ENCODE data around the gene C4BPB. TPM values are rescaled to one million over a fixed set of nuclear protein-coding genes. Genes with fewer than 3 reads are reported as not detected.

Gene C4BPB
- total and polyA plus RNA-seq, 2 of the 13 experiments (the other 11 are each of a cell fraction or from before 2014, with no cell fraction given), result 155 to 266 TPM

- TF ChIP-seq FOXA1 (IDR thresholded peaks at IDR 0.05), result no peak
- peak; percentile 3; the same call in 1 of the 2 replicates for TF ChIP-seq FOXA1 (CRISPR knock-in tag; IDR thresholded peaks at IDR 0.05)
- TF ChIP-seq, protein P1, sequence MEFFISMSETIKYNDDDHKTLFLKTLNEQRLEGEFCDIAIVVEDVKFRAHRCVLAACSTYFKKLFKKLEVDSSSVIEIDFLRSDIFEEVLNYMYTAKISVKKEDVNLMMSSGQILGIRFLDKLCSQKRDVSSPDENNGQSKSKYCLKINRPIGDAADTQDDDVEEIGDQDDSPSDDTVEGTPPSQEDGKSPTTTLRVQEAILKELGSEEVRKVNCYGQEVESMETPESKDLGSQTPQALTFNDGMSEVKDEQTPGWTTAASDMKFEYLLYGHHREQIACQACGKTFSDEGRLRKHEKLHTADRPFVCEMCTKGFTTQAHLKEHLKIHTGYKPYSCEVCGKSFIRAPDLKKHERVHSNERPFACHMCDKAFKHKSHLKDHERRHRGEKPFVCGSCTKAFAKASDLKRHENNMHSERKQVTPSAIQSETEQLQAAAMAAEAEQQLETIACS (CRISPR knock-in tag; IDR thresholded peaks at IDR 0.05), result no peak
- TF ChIP-seq RFXAP (CRISPR knock-in tag; IDR thresholded peaks at IDR 0.05; ENCODE audit: borderline replicate concordance), result peak; percentile 51; the same call in 1 of the 2 replicates
- TF ChIP-seq, protein P2, sequence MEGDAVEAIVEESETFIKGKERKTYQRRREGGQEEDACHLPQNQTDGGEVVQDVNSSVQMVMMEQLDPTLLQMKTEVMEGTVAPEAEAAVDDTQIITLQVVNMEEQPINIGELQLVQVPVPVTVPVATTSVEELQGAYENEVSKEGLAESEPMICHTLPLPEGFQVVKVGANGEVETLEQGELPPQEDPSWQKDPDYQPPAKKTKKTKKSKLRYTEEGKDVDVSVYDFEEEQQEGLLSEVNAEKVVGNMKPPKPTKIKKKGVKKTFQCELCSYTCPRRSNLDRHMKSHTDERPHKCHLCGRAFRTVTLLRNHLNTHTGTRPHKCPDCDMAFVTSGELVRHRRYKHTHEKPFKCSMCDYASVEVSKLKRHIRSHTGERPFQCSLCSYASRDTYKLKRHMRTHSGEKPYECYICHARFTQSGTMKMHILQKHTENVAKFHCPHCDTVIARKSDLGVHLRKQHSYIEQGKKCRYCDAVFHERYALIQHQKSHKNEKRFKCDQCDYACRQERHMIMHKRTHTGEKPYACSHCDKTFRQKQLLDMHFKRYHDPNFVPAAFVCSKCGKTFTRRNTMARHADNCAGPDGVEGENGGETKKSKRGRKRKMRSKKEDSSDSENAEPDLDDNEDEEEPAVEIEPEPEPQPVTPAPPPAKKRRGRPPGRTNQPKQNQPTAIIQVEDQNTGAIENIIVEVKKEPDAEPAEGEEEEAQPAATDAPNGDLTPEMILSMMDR (CRISPR knock-in tag; IDR thresholded peaks at IDR 0.05), result peak; percentile 36
- no peak for TF ChIP-seq POLR2AphosphoS2 (IDR thresholded peaks at IDR 0.05; ENCODE audit: low read depth, low read length)
- peak; percentile 30; the same call in 1 of the 2 replicates for TF ChIP-seq ZNF773 (CRISPR knock-in tag; IDR thresholded peaks at IDR 0.05; ENCODE audit: borderline replicate concordance)
- no peak for TF ChIP-seq LCORL (IDR thresholded peaks at IDR 0.05)
- TF ChIP-seq LCORL (CRISPR knock-in tag; IDR thresholded peaks at IDR 0.05), result peak; percentile 51; the same call in 1 of the 2 replicates
- TF ChIP-seq, protein P3, sequence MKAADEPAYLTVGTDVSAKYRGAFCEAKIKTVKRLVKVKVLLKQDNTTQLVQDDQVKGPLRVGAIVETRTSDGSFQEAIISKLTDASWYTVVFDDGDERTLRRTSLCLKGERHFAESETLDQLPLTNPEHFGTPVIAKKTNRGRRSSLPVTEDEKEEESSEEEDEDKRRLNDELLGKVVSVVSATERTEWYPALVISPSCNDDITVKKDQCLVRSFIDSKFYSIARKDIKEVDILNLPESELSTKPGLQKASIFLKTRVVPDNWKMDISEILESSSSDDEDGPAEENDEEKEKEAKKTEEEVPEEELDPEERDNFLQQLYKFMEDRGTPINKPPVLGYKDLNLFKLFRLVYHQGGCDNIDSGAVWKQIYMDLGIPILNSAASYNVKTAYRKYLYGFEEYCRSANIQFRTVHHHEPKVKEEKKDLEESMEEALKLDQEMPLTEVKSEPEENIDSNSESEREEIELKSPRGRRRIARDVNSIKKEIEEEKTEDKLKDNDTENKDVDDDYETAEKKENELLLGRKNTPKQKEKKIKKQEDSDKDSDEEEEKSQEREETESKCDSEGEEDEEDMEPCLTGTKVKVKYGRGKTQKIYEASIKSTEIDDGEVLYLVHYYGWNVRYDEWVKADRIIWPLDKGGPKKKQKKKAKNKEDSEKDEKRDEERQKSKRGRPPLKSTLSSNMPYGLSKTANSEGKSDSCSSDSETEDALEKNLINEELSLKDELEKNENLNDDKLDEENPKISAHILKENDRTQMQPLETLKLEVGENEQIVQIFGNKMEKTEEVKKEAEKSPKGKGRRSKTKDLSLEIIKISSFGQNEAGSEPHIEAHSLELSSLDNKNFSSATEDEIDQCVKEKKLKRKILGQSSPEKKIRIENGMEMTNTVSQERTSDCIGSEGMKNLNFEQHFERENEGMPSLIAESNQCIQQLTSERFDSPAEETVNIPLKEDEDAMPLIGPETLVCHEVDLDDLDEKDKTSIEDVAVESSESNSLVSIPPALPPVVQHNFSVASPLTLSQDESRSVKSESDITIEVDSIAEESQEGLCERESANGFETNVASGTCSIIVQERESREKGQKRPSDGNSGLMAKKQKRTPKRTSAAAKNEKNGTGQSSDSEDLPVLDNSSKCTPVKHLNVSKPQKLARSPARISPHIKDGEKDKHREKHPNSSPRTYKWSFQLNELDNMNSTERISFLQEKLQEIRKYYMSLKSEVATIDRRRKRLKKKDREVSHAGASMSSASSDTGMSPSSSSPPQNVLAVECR (CRISPR knock-in tag; IDR thresholded peaks at IDR 0.05; ENCODE audit: borderline replicate concordance), result peak; percentile 91; the same call in 1 of the 2 replicates
- TF ChIP-seq THAP11 (CRISPR knock-in tag; IDR thresholded peaks at IDR 0.05), result peak; percentile 75
- peak; percentile 81 for TF ChIP-seq ZNF501 (CRISPR knock-in tag; IDR thresholded peaks at IDR 0.05)
- no peak for TF ChIP-seq ZNF260 (CRISPR knock-in tag; IDR thresholded peaks at IDR 0.05; ENCODE audit: borderline replicate concordance, low read depth)
- no peak for TF ChIP-seq ZNF282 (IDR thresholded peaks at IDR 0.05; ENCODE audit: partially characterized antibody)
- no peak for TF ChIP-seq TRIM24 (CRISPR knock-in tag; IDR thresholded peaks at IDR 0.05)
- TF ChIP-seq REXO4 (CRISPR knock-in tag; IDR thresholded peaks at IDR 0.05; ENCODE audit: borderline replicate concordance), result no peak
- peak; percentile 68; the same call in 1 of the 2 replicates for TF ChIP-seq CBFB (CRISPR knock-in tag; IDR thresholded peaks at IDR 0.05)
- TF ChIP-seq, protein P4, sequence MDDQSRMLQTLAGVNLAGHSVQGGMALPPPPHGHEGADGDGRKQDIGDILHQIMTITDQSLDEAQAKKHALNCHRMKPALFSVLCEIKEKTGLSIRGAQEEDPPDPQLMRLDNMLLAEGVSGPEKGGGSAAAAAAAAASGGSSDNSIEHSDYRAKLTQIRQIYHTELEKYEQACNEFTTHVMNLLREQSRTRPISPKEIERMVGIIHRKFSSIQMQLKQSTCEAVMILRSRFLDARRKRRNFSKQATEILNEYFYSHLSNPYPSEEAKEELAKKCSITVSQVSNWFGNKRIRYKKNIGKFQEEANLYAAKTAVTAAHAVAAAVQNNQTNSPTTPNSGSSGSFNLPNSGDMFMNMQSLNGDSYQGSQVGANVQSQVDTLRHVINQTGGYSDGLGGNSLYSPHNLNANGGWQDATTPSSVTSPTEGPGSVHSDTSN (CRISPR knock-in tag; IDR thresholded peaks at IDR 0.05; ENCODE audit: borderline replicate concordance), result no peak
- TF ChIP-seq PHB2 (IDR thresholded peaks at IDR 0.05; ENCODE audit: partially characterized antibody), result no peak
Observed at GRCh38 chr1:207052911-207053769, 35.5 kb upstream of the C4BPB start, which contains the start of gene PFKFB2 (continued).
